SU-DHL-6 (cell line): ENCODE results near the gene PPARG.

ENCODE experiments used
- CTCF ChIP-seq: fragments of 200-600 bp; sonication (generic); IDR thresholded peaks from one replicate; pipeline ENCODE4 v1.5.1; 2017; ENCODE audit warnings: antibody characterized with exemption, mild to moderate bottlenecking, low read length, moderate library complexity; ENCODE audit not compliant: insufficient read depth, poor library complexity, severe bottlenecking
- EZH2phosphoT487 ChIP-seq: fragments of 200-600 bp; sonication (generic), shearing (Covaris generic); conservative IDR thresholded peaks from 2 replicates; pipeline ENCODE4 v1.6.1; 2018; ENCODE audit warnings: mild to moderate bottlenecking, antibody characterized with exemption, low read length, moderate library complexity, mixed read lengths

- TF ChIP-seq CTCF (no peak), EZH2phosphoT487 (no peak)
Measured at GRCh38 chr3:12278566-12278965, 10.3 kb upstream of the PPARG start.
